MM.1S (cell line): ENCODE measurements around the gene PET117.
A peak's percentile ranks its signal among the peaks of the same experiment; 100 is the strongest.

Experiments used
- DNase-seq: peaks from one replicate; pipeline ENCODE4 v3.0.0-alpha.2; 2015
- H2AFZ ChIP-seq: fragments of 300-600 bp; sonication (generic); 2 replicates; pipeline ENCODE4 v1.6.0; 2016; ENCODE audit warnings: antibody characterized with exemption, low read length
- H3F3A ChIP-seq: fragments of 300-600 bp; sonication (generic); 2 replicates; pipeline ENCODE4 v1.6.1; 2016; ENCODE audit warnings: mild to moderate bottlenecking, antibody characterized with exemption, low read length, moderate library complexity, mixed read lengths; ENCODE audit not compliant: insufficient read depth
- H3K27ac ChIP-seq: fragments of 300-600 bp; sonication (generic); 2 replicates; pipeline ENCODE4 v1.5.1; 2016; ENCODE audit warnings: mild to moderate bottlenecking, low read length
- H3K27me3 ChIP-seq: fragments of 300-600 bp; sonication (generic); replicated peaks from 2 replicates; pipeline ENCODE4 v1.6.0; 2016; ENCODE audit warnings: low read length; ENCODE audit not compliant: insufficient read depth
- H3K36me3 ChIP-seq: fragments of 300-600 bp; sonication (generic); replicated peaks from 2 replicates; pipeline ENCODE4 v1.6.1; 2016; ENCODE audit warnings: mild to moderate bottlenecking, low read length, mixed read lengths; ENCODE audit not compliant: insufficient read depth
- H3K4me1 ChIP-seq: fragments of 300-600 bp; sonication (generic); 2 replicates; pipeline ENCODE4 v1.6.1; 2016; ENCODE audit warnings: low read length, mixed read lengths
- H3K4me2 ChIP-seq: fragments of 300-600 bp; sonication (generic); 2 replicates; pipeline ENCODE4 v1.6.0; 2016; ENCODE audit warnings: low read depth, low read length
- H3K4me3 ChIP-seq: fragments of 300-600 bp; sonication (generic); 2 replicates; pipeline ENCODE4 v1.5.1; 2016; ENCODE audit warnings: low read length, mixed read lengths
- H3K79me2 ChIP-seq: fragments of 300-600 bp; sonication (generic); 2 replicates; pipeline ENCODE4 v1.6.1; 2016; ENCODE audit warnings: mixed run types, low read length, mixed read lengths
- H3K9ac ChIP-seq: fragments of 300-600 bp; sonication (generic); 2 replicates; pipeline ENCODE4 v1.6.1; 2016; ENCODE audit warnings: low read length, mixed read lengths
- H3K9me2 ChIP-seq: fragments of 300-600 bp; sonication (generic); replicated peaks from 2 replicates; pipeline ENCODE4 v1.6.1; 2016; ENCODE audit warnings: mild to moderate bottlenecking, low read length, mixed read lengths; ENCODE audit not compliant: insufficient read depth
- H3K9me3 ChIP-seq: fragments of 300-600 bp; sonication (generic); replicated peaks from 2 replicates; pipeline ENCODE4 v1.6.1; 2016; ENCODE audit warnings: mild to moderate bottlenecking, low read length, mixed read lengths; ENCODE audit not compliant: insufficient read depth
- H4K20me1 ChIP-seq: fragments of 300-600 bp; sonication (generic); 2 replicates; pipeline ENCODE4 v1.6.1; 2016; ENCODE audit warnings: mild to moderate bottlenecking, low read length, moderate library complexity, mixed read lengths; ENCODE audit not compliant: insufficient read depth
- EZH2 ChIP-seq: fragments of 300-600 bp; sonication (generic); optimal IDR thresholded peaks from 2 replicates; pipeline ENCODE3; 2017; ENCODE audit warnings: low read depth, mild to moderate bottlenecking, antibody characterized with exemption, low read length, mixed read lengths
- EZH2phosphoT487 ChIP-seq: fragments of 300-600 bp; sonication (generic); IDR thresholded peaks from 2 replicates; pipeline ENCODE4 v1.6.1; 2018; ENCODE audit warnings: antibody characterized with exemption, low read length
- TF ChIP-seq, protein P1 (sequence below): fragments of 300-600 bp; sonication (generic); IDR thresholded peaks from 2 replicates; pipeline ENCODE4 v1.5.1; 2016; ENCODE audit warnings: antibody characterized with exemption, low read length, mixed read lengths

The PET117 gene

GRCh38 chr20:18156045-18156444, 18.4 kb downstream of the PET117 start:
- 0 out of 2 replicates have a peak overlapping the region, but pooled peaks have one; percentile 11 for H3K27ac ChIP-seq
- no peak overlapping the region for H3K9ac ChIP-seq
- H4K20me1 ChIP-seq = no peaks in the 10 kb centered on the region
- peak; percentile 56 for DNase-seq
- H3K79me2 ChIP-seq = no peaks in the 10 kb centered on the region
- H2AFZ ChIP-seq = no peak overlapping the region
- no peak for TF ChIP-seq EZH2phosphoT487
- no peaks in the 10 kb centered on the region for H3K9me2 ChIP-seq
- peaks cover 31% of the 10 kb centered on the region for H3K4me1 ChIP-seq
- H3K36me3 ChIP-seq = no peaks in the 10 kb centered on the region
- H3K4me3 ChIP-seq = peak overlapping the region; percentile 4; the same call in 1 of the 2 replicates
- peaks cover 13% of the 10 kb centered on the region; the same call in 1 of the 2 replicates for H3F3A ChIP-seq
- H3K4me2 ChIP-seq = peak overlapping the region; percentile 59
- no peaks in the 10 kb centered on the region for H3K27me3 ChIP-seq
- H3K9me3 ChIP-seq = no peaks in the 10 kb centered on the region

- Histone ChIP-seq H3K9me3 (no peaks in the 10 kb centered on the region), H3K4me2 (no peak overlapping the region), H3F3A (no peaks in the 10 kb centered on the region), H3K79me2 (no peaks in the 10 kb centered on the region), H2AFZ (no peak overlapping the region), H4K20me1 (no peaks in the 10 kb centered on the region), H3K4me3 (no peak overlapping the region), H3K27me3 (no peaks in the 10 kb centered on the region), H3K9me2 (no peaks in the 10 kb centered on the region), H3K4me1 (no peaks in the 10 kb centered on the region), H3K27ac (no peak overlapping the region), H3K36me3 (no peaks in the 10 kb centered on the region), H3K9ac (no peak overlapping the region)
- TF ChIP-seq, protein P1, sequence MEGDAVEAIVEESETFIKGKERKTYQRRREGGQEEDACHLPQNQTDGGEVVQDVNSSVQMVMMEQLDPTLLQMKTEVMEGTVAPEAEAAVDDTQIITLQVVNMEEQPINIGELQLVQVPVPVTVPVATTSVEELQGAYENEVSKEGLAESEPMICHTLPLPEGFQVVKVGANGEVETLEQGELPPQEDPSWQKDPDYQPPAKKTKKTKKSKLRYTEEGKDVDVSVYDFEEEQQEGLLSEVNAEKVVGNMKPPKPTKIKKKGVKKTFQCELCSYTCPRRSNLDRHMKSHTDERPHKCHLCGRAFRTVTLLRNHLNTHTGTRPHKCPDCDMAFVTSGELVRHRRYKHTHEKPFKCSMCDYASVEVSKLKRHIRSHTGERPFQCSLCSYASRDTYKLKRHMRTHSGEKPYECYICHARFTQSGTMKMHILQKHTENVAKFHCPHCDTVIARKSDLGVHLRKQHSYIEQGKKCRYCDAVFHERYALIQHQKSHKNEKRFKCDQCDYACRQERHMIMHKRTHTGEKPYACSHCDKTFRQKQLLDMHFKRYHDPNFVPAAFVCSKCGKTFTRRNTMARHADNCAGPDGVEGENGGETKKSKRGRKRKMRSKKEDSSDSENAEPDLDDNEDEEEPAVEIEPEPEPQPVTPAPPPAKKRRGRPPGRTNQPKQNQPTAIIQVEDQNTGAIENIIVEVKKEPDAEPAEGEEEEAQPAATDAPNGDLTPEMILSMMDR = no peak
- TF ChIP-seq EZH2 = no peak
- no peak for DNase-seq
Observed at GRCh38 chr20:18164356-18164755, 26.7 kb downstream of the PET117 start.

DNA sequence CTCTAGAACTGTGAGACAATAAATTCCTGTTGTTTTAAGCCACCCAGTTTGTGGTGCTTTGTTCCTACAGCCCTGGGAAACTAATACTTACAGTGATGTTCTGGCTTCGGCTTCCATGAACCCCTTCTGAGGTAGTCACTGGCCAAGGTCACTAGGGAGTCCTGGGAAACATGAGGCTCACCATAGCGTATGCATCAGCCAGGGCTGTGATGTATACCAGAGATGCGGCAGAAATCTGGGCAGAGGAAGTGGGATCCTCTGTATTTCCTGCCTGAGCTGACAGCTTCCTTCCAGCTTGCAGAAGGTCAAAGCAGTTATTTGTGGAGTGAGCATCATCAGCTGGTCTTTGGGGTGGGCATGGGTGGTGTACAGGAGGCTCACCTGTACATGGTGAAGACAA, 27.9 kb downstream of the PET117 start:
- Histone ChIP-seq H3K27ac (no peak overlapping the region), H3K9ac (no peak overlapping the region), H4K20me1 (no peaks in the 10 kb centered on the region), H3F3A (no peaks in the 10 kb centered on the region), H3K9me2 (no peaks in the 10 kb centered on the region), H3K9me3 (no peaks in the 10 kb centered on the region), H3K4me3 (no peak overlapping the region), H3K79me2 (no peaks in the 10 kb centered on the region), H3K4me2 (no peak overlapping the region), H3K27me3 (no peaks in the 10 kb centered on the region), H2AFZ (no peak overlapping the region), H3K36me3 (no peaks in the 10 kb centered on the region), H3K4me1 (no peaks in the 10 kb centered on the region)
- no peak for TF ChIP-seq EZH2
- TF ChIP-seq, protein P1 = no peak
- TF ChIP-seq EZH2phosphoT487 = no peak
- no peak for DNase-seq

- Histone ChIP-seq H4K20me1 (no peaks in the 10 kb centered on the region), H3K9me3 (no peaks in the 10 kb centered on the region), H3K79me2 (no peaks in the 10 kb centered on the region), H3K27ac (no peak overlapping the region), H3K4me1 (no peaks in the 10 kb centered on the region), H3K27me3 (no peaks in the 10 kb centered on the region), H3K9ac (no peak overlapping the region), H3K4me2 (no peak overlapping the region), H2AFZ (no peak overlapping the region), H3F3A (no peaks in the 10 kb centered on the region), H3K4me3 (no peak overlapping the region), H3K9me2 (no peaks in the 10 kb centered on the region), H3K36me3 (no peaks in the 10 kb centered on the region)
- DNase-seq = no peak
- TF ChIP-seq, protein P1 = no peak
- TF ChIP-seq EZH2phosphoT487 = no peak
- no peak for TF ChIP-seq EZH2
Observed at GRCh38 chr20:18166241-18166881, 28.7 kb downstream of the PET117 start.
